Epithelial cell of esophagus (primary cell): ENCODE data around the gene N4BP3.

Experiments
- DNase-seq: peaks from one replicate; pipeline ENCODE4 v3.0.0; 2010; ENCODE audit warnings: low read depth
- H3K4me3 ChIP-seq: 2 replicates; pipeline ENCODE4 v1.5.1; 2011; ENCODE audit warnings: mild to moderate bottlenecking, low read length, control low read depth
- TF ChIP-seq, protein P1 (sequence below): IDR thresholded peaks from 2 replicates; pipeline ENCODE4 v1.5.1; 2011; ENCODE audit warnings: low read depth, mild to moderate bottlenecking, low read length, control low read depth, inconsistent platforms; ENCODE audit not compliant: insufficient read depth; ENCODE audit errors: missing control alignments

Gene N4BP3

DNA sequence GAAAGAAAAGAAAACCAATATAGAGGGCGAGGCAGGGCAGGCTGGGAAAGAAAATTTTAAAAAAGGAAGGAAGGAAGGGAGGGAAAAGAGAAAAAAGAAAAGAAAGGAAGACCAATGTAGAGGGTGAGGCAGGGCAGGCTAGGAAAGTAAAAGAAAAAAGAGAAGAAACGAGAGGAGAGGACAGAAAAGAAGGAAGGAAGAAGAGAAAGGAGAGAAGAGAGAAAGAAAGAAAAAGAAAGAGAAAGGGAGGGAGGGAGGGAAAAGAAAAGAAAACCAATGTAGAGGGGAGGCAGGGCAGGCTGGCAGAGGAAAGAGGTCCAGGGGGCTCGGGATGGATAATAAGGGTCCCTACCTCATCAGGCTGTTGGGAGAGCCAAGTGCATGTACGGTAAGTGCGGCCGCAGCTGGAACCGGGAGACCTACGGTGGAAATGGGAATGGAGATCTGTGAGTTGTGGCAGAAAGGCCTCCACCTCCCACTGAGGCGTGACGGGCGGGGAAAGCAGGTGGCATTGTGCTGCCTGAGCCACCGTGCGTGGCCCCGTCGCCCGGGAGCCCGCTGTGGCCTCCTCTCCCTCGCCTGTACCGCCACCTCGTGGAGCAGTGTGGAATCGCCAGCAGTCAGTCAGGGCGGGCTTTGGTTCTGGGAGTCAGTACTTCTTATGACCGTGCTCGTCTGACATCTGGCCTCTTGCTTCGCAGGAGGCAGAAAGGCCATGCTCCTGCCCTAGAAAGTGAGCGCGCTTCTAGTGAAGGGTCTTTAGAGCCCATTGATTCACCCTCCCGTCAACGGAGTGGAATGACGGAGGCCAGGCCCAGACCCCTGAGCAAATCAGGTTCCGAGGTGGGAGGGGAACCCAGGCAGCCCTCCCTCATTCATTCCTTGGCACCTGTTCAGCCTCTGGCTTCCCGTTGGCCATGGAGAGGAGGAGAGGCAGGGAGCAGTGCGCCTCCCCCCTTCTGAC is 50.7 kb downstream of the N4BP3 start:
- peak; percentile 74 for DNase-seq

DNA sequence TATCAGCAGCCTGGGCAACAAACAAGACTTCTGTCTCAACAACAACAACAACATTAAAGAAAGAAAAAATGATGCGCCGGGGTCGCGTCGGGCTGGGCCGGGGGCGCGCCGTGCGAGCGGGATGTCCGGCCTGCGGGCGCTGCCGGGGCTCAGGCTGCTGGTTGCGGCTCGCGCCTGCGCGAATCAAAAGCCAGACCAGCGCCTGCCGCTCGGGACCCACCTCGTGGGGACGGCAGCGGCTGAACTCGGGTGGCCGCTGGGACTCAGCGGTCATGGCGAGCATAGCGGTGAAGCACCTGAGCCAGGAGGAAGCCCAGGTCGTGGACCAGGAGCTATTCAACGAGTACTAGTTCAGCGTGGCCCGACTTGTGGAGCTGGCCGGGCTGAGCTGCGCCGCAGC is 52.2 kb downstream of the N4BP3 start:
- H3K4me3 ChIP-seq: no peak overlapping the region
- TF ChIP-seq, protein P1, sequence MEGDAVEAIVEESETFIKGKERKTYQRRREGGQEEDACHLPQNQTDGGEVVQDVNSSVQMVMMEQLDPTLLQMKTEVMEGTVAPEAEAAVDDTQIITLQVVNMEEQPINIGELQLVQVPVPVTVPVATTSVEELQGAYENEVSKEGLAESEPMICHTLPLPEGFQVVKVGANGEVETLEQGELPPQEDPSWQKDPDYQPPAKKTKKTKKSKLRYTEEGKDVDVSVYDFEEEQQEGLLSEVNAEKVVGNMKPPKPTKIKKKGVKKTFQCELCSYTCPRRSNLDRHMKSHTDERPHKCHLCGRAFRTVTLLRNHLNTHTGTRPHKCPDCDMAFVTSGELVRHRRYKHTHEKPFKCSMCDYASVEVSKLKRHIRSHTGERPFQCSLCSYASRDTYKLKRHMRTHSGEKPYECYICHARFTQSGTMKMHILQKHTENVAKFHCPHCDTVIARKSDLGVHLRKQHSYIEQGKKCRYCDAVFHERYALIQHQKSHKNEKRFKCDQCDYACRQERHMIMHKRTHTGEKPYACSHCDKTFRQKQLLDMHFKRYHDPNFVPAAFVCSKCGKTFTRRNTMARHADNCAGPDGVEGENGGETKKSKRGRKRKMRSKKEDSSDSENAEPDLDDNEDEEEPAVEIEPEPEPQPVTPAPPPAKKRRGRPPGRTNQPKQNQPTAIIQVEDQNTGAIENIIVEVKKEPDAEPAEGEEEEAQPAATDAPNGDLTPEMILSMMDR: no peak
- no peak for DNase-seq

More for the DNA sequence above, 50.7 kb downstream of the N4BP3 start:
- no peak overlapping the region for H3K4me3 ChIP-seq
- TF ChIP-seq, protein P1: peak; percentile 94

DNA sequence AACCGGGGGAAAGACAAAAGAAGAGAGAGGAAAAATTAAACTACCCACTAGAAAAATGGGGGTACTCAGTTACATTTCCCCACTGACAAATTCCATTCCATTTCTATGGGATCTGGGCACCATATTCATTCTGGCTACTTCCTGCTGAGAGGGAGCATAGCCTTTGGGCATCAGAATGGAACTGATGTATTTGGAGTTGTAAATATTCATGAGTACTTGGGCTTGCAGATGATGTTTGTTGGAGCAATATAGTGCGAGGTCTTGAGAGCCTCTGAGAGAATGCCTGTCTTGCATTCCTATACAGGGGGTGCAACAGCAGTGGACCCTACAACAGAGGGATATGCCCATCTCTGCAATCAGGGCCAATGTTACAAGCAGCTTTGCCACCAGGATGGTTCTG is 57.1 kb downstream of the N4BP3 start:
- TF ChIP-seq, protein P1: no peak
- H3K4me3 ChIP-seq: no peak overlapping the region
- no peak for DNase-seq

DNA sequence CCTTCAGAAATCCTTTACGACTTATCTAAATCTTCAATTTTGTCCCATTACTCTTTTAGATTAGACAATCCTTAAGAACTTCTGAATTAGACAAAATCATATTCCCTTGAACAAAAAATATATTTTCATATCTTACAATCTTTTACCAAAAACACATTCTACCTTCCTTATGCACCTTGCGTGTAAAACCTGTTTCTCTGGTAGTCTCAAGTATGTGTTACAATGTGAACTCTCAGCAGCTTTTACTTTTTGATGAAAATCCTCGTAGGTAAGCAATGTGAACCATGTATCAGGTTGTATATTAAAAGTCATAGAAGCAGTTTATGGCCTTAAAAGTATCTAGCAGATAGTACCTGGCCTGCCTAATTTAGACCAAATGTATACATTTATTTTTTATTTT is 61.1 kb downstream of the N4BP3 start:
- H3K4me3 ChIP-seq: no peak overlapping the region
- TF ChIP-seq, protein P1: no peak
- DNase-seq: no peak
